ENCODE results near the gene ZNF407.
"Not testable (repeated sequence)": the region's sequence is repeated elsewhere in the genome, so short reads cannot be mapped to it uniquely, and the experiment has no call there.

The ZNF407 gene

DNA sequence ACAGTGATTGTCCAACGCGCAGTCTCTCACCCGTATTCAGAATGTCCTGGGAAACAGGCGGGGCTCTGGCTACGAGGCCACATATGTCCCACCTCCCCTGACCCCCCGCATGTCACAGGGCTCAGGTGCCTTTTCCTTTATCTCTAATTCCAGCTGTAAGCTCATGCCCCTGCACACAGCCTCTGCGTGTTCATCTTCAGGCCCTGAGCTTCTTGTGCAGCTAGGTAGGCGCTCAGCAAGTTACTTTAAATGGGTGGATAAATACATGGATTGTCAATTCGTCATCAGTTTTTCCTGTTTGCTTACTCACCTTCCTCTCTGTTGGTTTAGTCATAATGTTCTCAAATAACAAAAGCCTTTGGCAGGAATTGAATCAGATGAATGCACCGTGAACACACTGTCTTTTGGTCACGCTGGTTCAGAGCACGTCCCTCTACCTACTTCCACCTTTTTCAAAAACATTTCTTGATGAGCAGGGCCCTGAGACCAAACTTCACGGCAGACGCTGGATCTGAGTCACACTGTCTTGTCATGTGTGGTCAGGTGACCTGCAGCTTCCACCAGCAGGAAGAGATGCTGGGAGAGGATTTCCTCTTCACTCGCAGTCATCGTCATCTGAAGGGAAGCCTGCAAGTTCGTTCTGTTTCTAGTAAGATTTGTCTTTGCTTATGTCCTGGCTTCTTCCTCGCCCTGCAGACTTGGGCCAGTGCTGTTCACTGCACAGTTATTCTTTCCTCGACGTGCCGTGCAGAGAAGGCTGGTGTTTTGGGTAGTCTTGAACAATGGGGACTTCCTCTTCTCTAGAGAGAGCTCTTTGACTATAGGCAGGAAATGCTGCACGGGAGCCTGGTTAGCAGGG, 473.2 kb downstream of the ZNF407 start:
- in situ Hi-C loops (cut with HindIII; ENCODE audit: low pct_unique_long_range_greater_than_20kb, low sequenced_read_pairs) = no loop called here
- DNase-seq (ENCODE audit: low read depth in 1 of 2, low spot score in 1 of 2) = peak; percentile 54 to 70
- no peak for TF ChIP-seq JUND (IDR thresholded peaks at IDR 0.05; ENCODE audit: low read depth)

- in situ Hi-C loops (cut with HindIII; ENCODE audit: low pct_unique_long_range_greater_than_20kb, low sequenced_read_pairs) = no loop called here
These were observed 473.8 kb downstream of the ZNF407 start for GRCh38 chr18:75071484-75071785.

DNA sequence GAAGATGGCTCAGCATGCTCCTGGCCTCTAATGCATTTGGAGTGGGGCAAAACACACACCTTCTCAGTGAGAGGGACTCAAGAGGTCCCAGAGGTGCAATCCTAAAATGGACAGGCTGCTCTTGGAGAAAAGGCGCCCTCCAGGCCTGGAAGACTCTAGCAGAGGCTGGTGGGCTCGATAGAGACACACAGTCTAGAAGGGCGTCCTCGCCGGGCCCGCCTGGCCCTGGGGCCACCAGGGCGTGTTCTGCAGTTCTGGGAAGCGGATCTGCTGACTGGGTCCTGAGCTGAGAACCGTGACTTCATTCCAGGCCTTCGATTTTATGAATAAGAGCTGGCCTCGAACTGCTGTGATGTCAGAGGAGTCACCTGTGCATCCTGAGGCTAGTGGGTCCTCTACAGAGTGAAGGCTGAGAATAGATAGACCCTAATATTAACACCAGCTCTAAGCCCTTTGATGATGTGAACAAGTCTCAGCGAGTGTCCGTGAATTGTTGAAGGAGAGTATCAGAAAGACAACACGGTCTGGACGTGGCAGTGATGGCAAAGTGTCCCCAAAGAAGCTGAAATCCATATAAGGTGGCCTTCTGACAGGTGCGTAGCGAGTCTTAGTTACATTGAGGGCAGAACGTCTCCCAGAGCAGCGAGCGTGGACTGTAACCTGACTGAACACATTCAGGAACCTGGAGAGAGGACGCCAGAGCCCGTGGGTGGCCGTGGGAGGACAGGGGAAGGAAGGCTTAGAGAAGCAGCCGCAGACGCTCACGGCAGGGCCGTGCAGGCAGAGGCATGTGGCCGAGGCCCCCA, 474.4 kb downstream of the ZNF407 start:
- TF ChIP-seq JUND (IDR thresholded peaks at IDR 0.05; ENCODE audit: low read depth) = no peak
- in situ Hi-C loops (cut with HindIII; ENCODE audit: low pct_unique_long_range_greater_than_20kb, low sequenced_read_pairs) = no loop called here
- DNase-seq (ENCODE audit: low read depth in 1 of 2, low spot score in 1 of 2) = no peak

More at GRCh38 chr18:75071484-75071785, 473.8 kb downstream of the ZNF407 start:
- no peak for DNase-seq (ENCODE audit: low read depth in 1 of 2, low spot score in 1 of 2)
- TF ChIP-seq JUND (IDR thresholded peaks at IDR 0.05; ENCODE audit: low read depth) = no peak

DNA sequence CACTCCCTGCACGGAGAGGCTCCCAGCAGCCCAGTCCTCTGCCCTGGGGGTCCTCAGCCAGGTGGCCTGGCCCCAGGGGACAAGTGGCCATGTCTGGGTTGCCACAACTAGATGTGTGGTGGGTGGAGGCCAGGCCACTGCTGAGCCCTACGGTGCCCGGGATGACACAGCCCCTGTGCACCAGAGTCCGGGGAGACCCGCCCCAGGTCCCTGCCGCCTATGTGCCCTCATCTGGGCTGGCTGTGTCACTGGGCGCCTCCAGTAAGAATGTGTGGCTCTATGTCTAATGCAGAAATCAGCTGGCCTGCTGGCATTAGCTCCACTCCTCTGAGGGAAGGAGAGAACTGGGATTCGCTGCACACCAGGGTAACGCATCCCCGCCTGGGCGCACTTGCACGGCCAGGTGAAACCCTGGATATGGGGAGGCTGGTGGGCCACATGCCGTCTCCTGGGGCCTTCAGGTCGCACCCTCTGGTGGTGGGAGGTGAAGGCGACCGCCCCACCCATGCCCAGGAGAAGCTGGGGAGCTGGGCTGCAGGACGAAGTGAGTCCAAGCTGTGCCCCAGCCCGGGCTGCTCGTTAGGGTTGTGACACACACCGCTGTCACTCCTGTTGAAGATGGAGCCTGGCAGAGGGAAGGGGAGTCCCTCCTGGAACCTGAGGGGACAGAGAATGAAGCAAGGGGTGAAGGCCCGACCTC, 475.2 kb downstream of the ZNF407 start:
- in situ Hi-C loops (cut with HindIII; ENCODE audit: low pct_unique_long_range_greater_than_20kb, low sequenced_read_pairs) = no loop called here

DNA sequence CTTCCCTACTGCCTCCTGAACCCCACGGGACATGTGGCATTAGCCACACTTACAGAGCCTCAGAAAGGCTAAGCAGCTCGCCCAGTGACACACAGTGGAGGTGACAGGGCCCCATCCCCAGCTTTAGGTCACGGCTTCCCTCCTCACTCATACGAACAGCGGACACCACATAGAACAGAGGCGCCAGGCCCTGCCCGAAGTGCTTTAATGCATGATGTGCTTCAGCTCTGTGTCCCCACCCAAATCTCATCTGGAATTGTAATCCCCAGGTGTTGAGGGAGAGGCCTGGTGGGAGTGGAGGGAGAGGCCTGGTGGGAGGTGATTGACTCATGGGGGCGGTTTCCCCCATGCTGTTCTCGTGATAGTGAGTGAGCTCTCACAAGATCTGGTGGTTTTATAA, 476.0 kb downstream of the ZNF407 start:
- in situ Hi-C loops (cut with HindIII; ENCODE audit: low pct_unique_long_range_greater_than_20kb, low sequenced_read_pairs) = no loop called here
- no peak for TF ChIP-seq JUND (IDR thresholded peaks at IDR 0.05; ENCODE audit: low read depth)
- DNase-seq (ENCODE audit: low read depth in 1 of 2, low spot score in 1 of 2) = no peak

More for the DNA sequence above, 475.2 kb downstream of the ZNF407 start:
- no peak for DNase-seq (ENCODE audit: low read depth in 1 of 2, low spot score in 1 of 2)
- TF ChIP-seq JUND (IDR thresholded peaks at IDR 0.05; ENCODE audit: low read depth) = no peak

DNA sequence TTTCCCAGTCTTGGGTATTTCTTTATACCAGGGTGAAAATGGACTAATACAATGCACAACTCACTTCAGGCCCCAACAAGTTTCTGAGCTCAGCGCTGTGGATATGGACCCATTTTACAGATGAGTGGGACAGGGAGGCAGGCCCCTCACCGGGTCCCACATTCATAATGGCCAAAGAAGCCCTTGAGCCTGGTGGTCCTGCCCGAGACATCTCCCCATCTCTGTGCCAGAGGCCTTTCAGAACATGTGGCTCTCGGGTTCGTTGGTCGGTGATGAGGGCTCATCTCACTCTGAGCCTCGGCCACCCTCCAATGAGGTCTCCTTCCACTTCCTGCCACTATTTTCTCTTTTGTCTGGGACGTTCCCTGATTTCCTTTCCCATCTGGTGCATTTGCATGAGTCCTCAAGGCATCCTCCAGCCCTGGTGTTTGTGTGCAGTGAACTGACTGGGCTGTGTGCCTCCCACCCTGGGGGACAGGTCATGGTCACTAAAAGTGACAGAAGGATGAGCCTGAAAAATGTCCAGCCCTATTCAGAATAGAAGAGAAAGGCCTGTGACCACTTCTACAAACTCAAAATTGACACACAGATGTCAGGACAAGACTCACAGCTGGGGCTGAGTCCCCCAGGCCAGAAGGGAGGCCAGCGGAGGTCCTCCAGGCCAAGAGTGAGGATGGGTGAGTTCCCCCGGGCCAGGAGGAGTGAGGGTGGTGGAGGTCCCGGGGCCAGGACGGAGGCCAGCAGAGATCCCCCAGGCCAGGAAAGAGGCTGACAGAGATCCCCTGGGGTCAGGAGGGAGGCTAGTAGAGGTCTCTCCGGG, 476.7 kb downstream of the ZNF407 start:
- no peak for TF ChIP-seq JUND (IDR thresholded peaks at IDR 0.05; ENCODE audit: low read depth)
- in situ Hi-C loops (cut with HindIII; ENCODE audit: low pct_unique_long_range_greater_than_20kb, low sequenced_read_pairs) = no loop called here
- DNase-seq (ENCODE audit: low read depth in 1 of 2, low spot score in 1 of 2) = no peak

DNA sequence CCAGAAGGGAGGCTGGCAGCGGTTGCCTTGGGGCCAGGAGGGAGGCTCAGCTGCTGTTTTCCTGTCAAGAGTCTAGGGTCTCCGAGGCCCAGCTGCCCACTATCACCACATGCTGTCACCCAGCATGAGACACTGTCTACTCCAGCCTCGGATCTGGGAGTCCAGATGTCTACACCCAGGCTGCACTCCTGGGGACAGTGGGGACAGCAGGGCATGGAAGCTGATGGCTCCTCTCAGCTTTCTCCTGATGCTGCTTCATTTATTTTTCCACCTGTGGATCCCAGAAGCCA, 477.3 kb downstream of the ZNF407 start:
- DNase-seq (ENCODE audit: low read depth in 1 of 2, low spot score in 1 of 2) = no peak
- TF ChIP-seq JUND (IDR thresholded peaks at IDR 0.05; ENCODE audit: low read depth) = no peak
- in situ Hi-C loops (cut with HindIII; ENCODE audit: low pct_unique_long_range_greater_than_20kb, low sequenced_read_pairs) = no loop called here

DNA sequence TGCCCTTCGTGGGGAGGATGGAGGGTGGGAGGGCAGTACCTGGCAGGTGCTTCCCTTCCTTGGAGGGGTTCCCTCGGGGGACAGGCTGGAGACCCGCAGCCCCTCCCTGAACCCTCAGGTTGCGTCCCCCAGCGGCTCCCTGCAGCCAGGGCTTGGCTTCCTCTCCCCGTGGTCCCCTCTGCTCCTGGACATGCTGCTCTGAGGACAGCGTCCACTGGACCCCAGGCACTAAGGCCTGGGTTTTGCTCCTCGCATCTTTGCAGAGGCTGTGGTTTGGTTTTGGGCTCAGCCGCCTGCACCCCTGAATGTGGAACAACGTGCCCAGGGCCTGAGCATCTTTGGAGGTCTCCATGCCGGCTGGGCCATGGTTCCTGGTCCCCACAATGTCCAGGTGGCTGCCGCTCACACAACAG, 477.8 kb downstream of the ZNF407 start:
- in situ Hi-C loops (cut with HindIII; ENCODE audit: low pct_unique_long_range_greater_than_20kb, low sequenced_read_pairs) = no loop called here

DNA sequence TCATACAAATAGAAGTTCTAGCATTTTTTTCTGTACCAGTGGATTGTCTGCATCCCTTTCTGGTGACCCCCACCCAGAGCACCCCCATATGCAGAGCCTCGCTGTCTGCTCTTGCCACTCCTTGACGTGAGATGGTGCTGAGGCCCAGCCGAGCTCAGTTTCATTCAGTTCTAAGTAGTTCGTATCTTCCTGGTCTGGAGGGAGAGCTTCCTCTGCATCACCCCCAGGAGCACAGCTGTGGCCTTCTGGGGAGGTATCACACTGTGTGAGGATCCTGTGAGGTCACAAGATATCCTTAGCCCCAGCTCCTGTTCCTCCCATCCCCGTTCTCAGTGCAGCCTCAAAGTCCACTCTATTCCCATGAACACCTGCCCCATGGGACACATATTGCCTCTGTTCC, 478.6 kb downstream of the ZNF407 start:
- in situ Hi-C loops (cut with HindIII; ENCODE audit: low pct_unique_long_range_greater_than_20kb, low sequenced_read_pairs) = no loop called here
- no peak for TF ChIP-seq JUND (IDR thresholded peaks at IDR 0.05; ENCODE audit: low read depth)
- no peak for DNase-seq (ENCODE audit: low read depth in 1 of 2, low spot score in 1 of 2)

More for the DNA sequence above, 477.8 kb downstream of the ZNF407 start:
- DNase-seq (ENCODE audit: low read depth in 1 of 2, low spot score in 1 of 2) = no peak
- TF ChIP-seq JUND (IDR thresholded peaks at IDR 0.05; ENCODE audit: low read depth) = no peak

GRCh38 chr18:75081486-75081885, 483.8 kb downstream of the ZNF407 start:
- DNase-seq (ENCODE audit: low read depth in 1 of 2, low spot score in 1 of 2) = no peak
- no peak for TF ChIP-seq JUND (IDR thresholded peaks at IDR 0.05; ENCODE audit: low read depth)
- in situ Hi-C loops (cut with HindIII; ENCODE audit: low pct_unique_long_range_greater_than_20kb, low sequenced_read_pairs) = no loop called here

DNA sequence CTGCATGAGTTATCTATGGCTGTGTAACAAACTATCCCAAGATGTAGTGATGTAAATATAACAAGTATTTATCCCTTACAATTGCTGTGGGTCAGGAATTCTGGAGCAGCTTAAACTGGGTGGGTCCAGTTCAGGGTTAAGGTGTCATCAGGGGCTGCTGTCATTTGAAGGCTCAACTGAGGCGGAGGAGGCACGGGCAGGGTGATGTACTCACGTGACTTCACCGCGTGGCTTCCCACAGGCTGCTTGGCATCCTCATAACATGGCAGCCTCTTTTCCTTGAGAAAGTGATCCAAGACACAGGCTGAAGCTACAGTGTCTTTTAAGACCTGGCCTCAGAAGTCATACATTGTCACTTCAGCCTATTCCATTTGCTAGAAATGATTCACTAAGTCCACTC, 485.5 kb downstream of the ZNF407 start:
- in situ Hi-C loops (cut with HindIII; ENCODE audit: low pct_unique_long_range_greater_than_20kb, low sequenced_read_pairs) = no loop called here
- no peak for TF ChIP-seq JUND (IDR thresholded peaks at IDR 0.05; ENCODE audit: low read depth)
- DNase-seq (ENCODE audit: low read depth in 1 of 2, low spot score in 1 of 2) = no peak

GRCh38 chr18:75083761-75084160, 486.1 kb downstream of the ZNF407 start:
- in situ Hi-C loops (cut with HindIII; ENCODE audit: low pct_unique_long_range_greater_than_20kb, low sequenced_read_pairs) = no loop called here
- no peak for TF ChIP-seq JUND (IDR thresholded peaks at IDR 0.05; ENCODE audit: low read depth)

GRCh38 chr18:75085676-75086075, 488.0 kb downstream of the ZNF407 start:
- in situ Hi-C loops (cut with HindIII; ENCODE audit: low pct_unique_long_range_greater_than_20kb, low sequenced_read_pairs); DNase-seq (ENCODE audit: low read depth in 1 of 2, low spot score in 1 of 2): not testable (repeated sequence)

More at GRCh38 chr18:75083761-75084160, 486.1 kb downstream of the ZNF407 start:
- no peak for DNase-seq (ENCODE audit: low read depth in 1 of 2, low spot score in 1 of 2)
